Measurements from ENCODE around the gene HLF. TPM values are rescaled to one million over a fixed set of nuclear protein-coding genes. Genes with fewer than 3 reads are reported as not detected.

HLF gene
- total RNA-seq, 1 donor from 2014 or later = 14.7 TPM

GRCh38 chr17:55295411-55296170 is 30.8 kb downstream of the HLF start:
- H3K9me3 ChIP-seq = no peaks in the 10 kb centered on the region
- H3K27me3 ChIP-seq = no peaks in the 10 kb centered on the region
- no peak for DNase-seq (ENCODE audit: extremely low spot score in 2 of 2)
- H3K4me1 ChIP-seq = peaks cover 6% of the 10 kb centered on the region
- H3K36me3 ChIP-seq = no peaks in the 10 kb centered on the region
- no peak overlapping the region for H3K4me3 ChIP-seq
- no peak overlapping the region for H3K27ac ChIP-seq
- peak in 1 of 2 donors; percentile 23 for TF ChIP-seq POLR2AphosphoS5 (IDR thresholded peaks at IDR 0.05; ENCODE audit: insufficient read depth in 1 of 2, low read depth in 1 of 2)
- TF ChIP-seq POLR2A (IDR thresholded peaks at IDR 0.05) = no peak
- peak; percentile 34 to 92 (median 72) for TF ChIP-seq CTCF (IDR thresholded peaks at IDR 0.05)
- intact Hi-C loops (cut with DNase I) = no loop called here

GRCh38 chr17:55296171-55296695 is 31.5 kb downstream of the HLF start:
- no peak for DNase-seq (ENCODE audit: extremely low spot score in 2 of 2)
- intact Hi-C loops (cut with DNase I) = no loop called here
- Histone ChIP-seq H3K27me3 (no peaks in the 10 kb centered on the region), H3K27ac (no peak overlapping the region), H3K36me3 (no peaks in the 10 kb centered on the region), H3K4me3 (no peak overlapping the region), H3K4me1 (peaks cover 6% of the 10 kb centered on the region), H3K9me3 (no peaks in the 10 kb centered on the region)
- TF ChIP-seq POLR2AphosphoS5 (IDR thresholded peaks at IDR 0.05; ENCODE audit: insufficient read depth in 1 of 2, low read depth in 1 of 2) (no peak), CTCF (IDR thresholded peaks at IDR 0.05) (no peak), POLR2A (IDR thresholded peaks at IDR 0.05) (no peak)

- DNase-seq (ENCODE audit: extremely low spot score in 2 of 2) = no peak
- TF ChIP-seq CTCF (IDR thresholded peaks at IDR 0.05) (no peak), POLR2AphosphoS5 (IDR thresholded peaks at IDR 0.05; ENCODE audit: insufficient read depth in 1 of 2, low read depth in 1 of 2) (no peak), POLR2A (IDR thresholded peaks at IDR 0.05) (no peak)
- H3K36me3 ChIP-seq = no peaks in the 10 kb centered on the region
- no peak overlapping the region for H3K4me3 ChIP-seq
- H3K27ac ChIP-seq = no peak overlapping the region
- no peaks in the 10 kb centered on the region for H3K9me3 ChIP-seq
- H3K27me3 ChIP-seq = no peaks in the 10 kb centered on the region
- peaks cover 6% of the 10 kb centered on the region for H3K4me1 ChIP-seq
- intact Hi-C loops (cut with DNase I) = no loop called here
These were observed 31.9 kb downstream of the HLF start for GRCh38 chr17:55296699-55297098.

- TF ChIP-seq CTCF (IDR thresholded peaks at IDR 0.05) (no peak), POLR2A (IDR thresholded peaks at IDR 0.05) (no peak), POLR2AphosphoS5 (IDR thresholded peaks at IDR 0.05; ENCODE audit: insufficient read depth in 1 of 2, low read depth in 1 of 2) (no peak)
- H3K4me3 ChIP-seq = no peak overlapping the region
- no peak overlapping the region for H3K27ac ChIP-seq
- intact Hi-C loops (cut with DNase I) = no loop called here
- no peaks in the 10 kb centered on the region for H3K9me3 ChIP-seq
- peaks cover 6% of the 10 kb centered on the region for H3K4me1 ChIP-seq
- H3K36me3 ChIP-seq = no peaks in the 10 kb centered on the region
- no peak for DNase-seq (ENCODE audit: extremely low spot score in 2 of 2)
- no peaks in the 10 kb centered on the region for H3K27me3 ChIP-seq
These were observed 33.5 kb downstream of the HLF start for GRCh38 chr17:55298111-55298730.

Measured in vagina (tissue), 2 donors.